GM12892 (cell line): ENCODE results near the gene STC2.

ENCODE experiments used
- DNase-seq: peaks from one replicate; pipeline ENCODE4 v3.0.0; 2011; ENCODE audit not compliant: insufficient read length
- FAIRE-seq: peaks from 2 replicates; lab custom pipeline; 2011; peaks lifted over from hg19 to GRCh38; lab: Jason Lieb, UNC
- POLR2A ChIP-seq: IDR thresholded peaks from 2 replicates; pipeline ENCODE4 v1.6.1; 2011; ENCODE audit warnings: low read depth, low read length, control low read depth
- POLR2AphosphoS5 ChIP-seq: IDR thresholded peaks from 2 replicates; pipeline ENCODE4 v1.6.1; 2011; ENCODE audit warnings: low read depth, low read length, control low read depth
- TAF1 ChIP-seq: IDR thresholded peaks from 2 replicates; pipeline ENCODE4 v1.6.1; 2011; ENCODE audit warnings: low read depth, mild to moderate bottlenecking, control low read depth, low read length, borderline replicate concordance

STC2 gene

GRCh38 chr5:173338380-173339015 is 10.3 kb upstream of the STC2 start:
- TF ChIP-seq TAF1 = no peak
- no peak for TF ChIP-seq POLR2A
- no peak for DNase-seq
- no peak for FAIRE-seq

GRCh38 chr5:173334808-173335207 is 6.6 kb upstream of the STC2 start:
- FAIRE-seq = no peak
- DNase-seq = no peak
- no peak for TF ChIP-seq POLR2AphosphoS5

GRCh38 chr5:173333925-173334661 is 5.9 kb upstream of the STC2 start:
- no peak for FAIRE-seq
- no peak for DNase-seq
- no peak for TF ChIP-seq POLR2A
- no peak for TF ChIP-seq TAF1
- TF ChIP-seq POLR2AphosphoS5 = no peak

- TF ChIP-seq POLR2AphosphoS5 = no peak
- peak; percentile 97 for FAIRE-seq
- peak; percentile 71 for DNase-seq
These were observed 3.8 kb upstream of the STC2 start for GRCh38 chr5:173331956-173332479.

GRCh38 chr5:173331287-173331686 is 3.1 kb upstream of the STC2 start:
- TF ChIP-seq TAF1 (no peak), POLR2AphosphoS5 (no peak)
- FAIRE-seq = no peak
- DNase-seq = no peak

- no peak for TF ChIP-seq TAF1
- no peak for TF ChIP-seq POLR2AphosphoS5
- TF ChIP-seq POLR2A = no peak
- DNase-seq = no peak
- no peak for FAIRE-seq
These were observed 2.4 kb upstream of the STC2 start for GRCh38 chr5:173330338-173331206.

GRCh38 chr5:173329491-173330337 is 1.5 kb upstream of the STC2 start:
- FAIRE-seq (peak; percentile 56), DNase-seq (peak; percentile 52)
- TF ChIP-seq POLR2A (no peak), POLR2AphosphoS5 (no peak), TAF1 (no peak)

GRCh38 chr5:173328844-173329490 is 753 bp upstream of the STC2 start:
- TF ChIP-seq POLR2A (no peak), POLR2AphosphoS5 (no peak; the same call in 1 of the 2 replicates), TAF1 (no peak)
- DNase-seq (no peak), FAIRE-seq (no peak)

GRCh38 chr5:173327084-173327947 is 898 bp downstream of the STC2 start:
- FAIRE-seq (no peak), DNase-seq (no peak)
- TF ChIP-seq POLR2A = no peak
- no peak for TF ChIP-seq POLR2AphosphoS5
- TF ChIP-seq TAF1 = no peak

GRCh38 chr5:173326501-173326960 is 1.7 kb downstream of the STC2 start:
- FAIRE-seq (no peak), DNase-seq (no peak)
- no peak for TF ChIP-seq POLR2A
